Esophagus muscularis mucosa (tissue), 4 donors: ENCODE measurements around the gene KIF12. TPM values are rescaled to one million over a fixed set of nuclear protein-coding genes. Genes with fewer than 3 reads are reported as not detected.

Experiments used
- DNase-seq: peaks from one replicate; pipeline ENCODE4 v3.0.0-alpha.2; 2017; ENCODE audit errors: extremely low spot score
- H3K27ac ChIP-seq, 4 donors: fragments of 200-600 bp; sonication (generic); replicated peaks in 1 of 4; 1 replicate in 3 of 4; 2 replicates in 1 of 4; pipeline ENCODE4 v1.5.1; 2016 to 2019; ENCODE audit warnings: mild to moderate bottlenecking in 1 of 4
- H3K27me3 ChIP-seq, 4 donors: fragments of 200-600 bp; sonication (generic); one replicate each; pipeline versions ENCODE4 v1.5.1 to v1.6.0; 2016 to 2019
- H3K36me3 ChIP-seq, 4 donors: fragments of 200-600 bp; sonication (generic); one replicate each; pipeline ENCODE4 v1.5.1; 2016 to 2019
- H3K4me1 ChIP-seq, 4 donors: fragments of 200-600 bp; sonication (generic); one replicate each; pipeline ENCODE4 v1.5.1; 2016 to 2019
- H3K4me3 ChIP-seq, 4 donors: fragments of 200-600 bp; sonication (generic); 1 replicate in 2 of 4; 2 replicates in 2 of 4; pipeline ENCODE4 v1.5.1; 2016 to 2019; ENCODE audit warnings: mild to moderate bottlenecking in 4 of 4, moderate library complexity in 1 of 4
- H3K9me3 ChIP-seq, 4 donors: fragments of 200-600 bp; sonication (generic); 1 replicate in 3 of 4; 2 replicates in 1 of 4; pipeline ENCODE4 v1.5.1; 2016 to 2019
- EP300 ChIP-seq: sonication (generic); formaldehyde crosslinking; IDR thresholded peaks from one replicate; pipeline ENCODE4 v1.6.1; 2017; ENCODE audit warnings: antibody characterized with exemption
- POLR2A ChIP-seq: fragments of 450-650 bp; IDR thresholded peaks from one replicate; pipeline ENCODE4 v1.6.1; 2017; ENCODE audit warnings: antibody characterized with exemption, moderate library complexity, mild to moderate bottlenecking, low read depth
- POLR2AphosphoS5 ChIP-seq, 2 donors: sonication (generic); formaldehyde crosslinking; IDR thresholded peaks; one replicate each; pipeline ENCODE4 v1.6.1; 2017; ENCODE audit warnings: antibody characterized with exemption in 2 of 2
- WGBS: methylation state at CpG from one replicate; pipeline ENCODE4 v1.1.5; 2018; 5-methylcytosine and 5-hydroxymethylcytosine counted together
- intact Hi-C: fragments of 100-400 bp; cut with DNase I; formaldehyde crosslinking; loops from one replicate; pipeline ENCODE4 v1.15.1; 2023
- total RNA-seq, 4 donors: library from RNA; depleted of rRNA; stranded (reverse); fragments of >200 nt; gene quantifications; one replicate each; pipeline versions ENCODE4 v1.1.0 to v1.2.1, GENCODE V29; 2016
- TF ChIP-seq, protein P1 (sequence below), 3 experiments: fragments of 200-600 bp in 2 of 3; fragments of 450-650 bp in 1 of 3; sonication (generic) in 2 of 3; IDR thresholded peaks; one replicate each; pipeline ENCODE4 v1.5.1; 2017 to 2019; ENCODE audit warnings: antibody characterized with exemption in 3 of 3, mild to moderate bottlenecking in 2 of 3, moderate library complexity in 1 of 3

The KIF12 gene
- total RNA-seq, 4 donors from 2014 or later, result not detected

DNA sequence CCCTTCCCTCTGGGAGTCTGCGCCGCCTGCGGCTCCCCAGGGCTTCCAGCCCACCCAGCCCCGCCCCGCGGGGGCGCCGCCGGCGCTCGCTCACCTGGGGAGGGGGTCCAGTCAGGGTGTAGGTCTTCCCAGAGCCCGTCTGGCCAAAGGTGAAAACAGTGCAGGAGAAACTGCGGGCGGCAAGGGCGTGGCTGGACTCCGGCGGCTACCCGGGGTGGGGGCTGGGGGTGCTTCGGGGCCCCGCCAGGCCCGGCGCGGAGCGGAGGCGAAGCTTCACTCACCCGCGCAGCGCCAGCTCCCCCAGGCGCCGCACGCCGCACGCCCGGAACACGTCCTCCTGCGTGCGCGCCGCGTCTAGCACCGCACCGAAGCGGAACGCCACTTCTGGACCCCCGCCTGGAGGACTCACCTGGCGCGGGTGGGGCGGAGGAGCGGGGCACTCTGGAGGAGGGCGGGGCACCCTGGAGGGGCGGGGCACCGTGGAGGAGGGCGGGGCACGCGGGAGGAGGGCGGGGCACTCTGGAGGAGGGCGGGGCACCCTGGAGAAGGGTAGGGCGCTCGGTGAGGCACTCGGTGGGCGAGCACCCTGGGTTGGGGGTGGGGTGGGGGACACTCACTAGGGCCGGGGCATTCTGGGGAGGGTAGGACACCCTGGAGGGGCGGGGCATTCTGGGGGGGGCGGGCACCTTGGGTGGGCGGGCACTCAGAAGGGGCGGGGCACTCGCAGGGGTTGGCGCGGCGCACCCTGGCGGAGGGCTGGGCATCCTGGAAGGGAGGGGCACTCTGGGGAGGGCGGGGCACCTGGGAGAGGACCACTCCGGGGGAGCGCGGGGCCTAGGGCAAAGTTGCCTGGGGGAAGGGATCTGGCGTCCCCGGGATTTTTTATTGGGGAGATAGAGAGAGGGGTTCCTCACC, 814 bp downstream of the KIF12 start:
- H3K27me3 ChIP-seq, result peaks cover 0 to 65% (median 18%) of the 10 kb centered on the region in 4 donors
- intact Hi-C loops, result no loop called here

DNA sequence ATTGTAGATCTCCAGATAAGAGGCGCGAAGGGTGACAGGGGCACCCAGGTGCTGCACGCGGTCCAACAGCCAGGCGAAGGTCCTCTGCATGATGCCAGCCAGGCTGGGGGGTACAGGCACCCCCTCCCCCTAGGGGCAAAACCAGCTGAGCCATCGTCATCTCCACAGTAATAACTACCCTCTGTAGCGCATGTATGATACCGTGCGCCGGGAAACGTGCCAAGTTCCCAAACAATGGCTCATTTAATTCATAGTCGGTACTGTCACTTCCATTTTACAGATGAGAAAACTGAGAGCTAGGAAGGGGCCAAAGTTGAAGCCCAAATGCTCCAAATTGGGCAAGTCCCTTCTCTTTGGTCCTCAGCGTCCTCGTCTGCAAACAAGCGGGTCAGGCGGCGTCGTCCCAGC, 1.5 kb downstream of the KIF12 start:
- Histone ChIP-seq H3K27me3 (peaks cover 0 to 72% (median 18%) of the 10 kb centered on the region in 4 donors), H3K9me3 (peaks cover 0 to 3% (median 0%) of the 10 kb centered on the region in 4 donors), H3K36me3 (no peaks in the 10 kb centered on the region), H3K4me1 (peaks cover 7 to 19% (median 17%) of the 10 kb centered on the region in 4 donors), H3K4me3 (peak overlapping the region; percentile 45 to 58 (median 48)), H3K27ac (no peak overlapping the region)
- no peak for DNase-seq
- intact Hi-C loops, result no loop called here
- TF ChIP-seq POLR2AphosphoS5 (IDR thresholded peaks at IDR 0.05) (no peak), EP300 (no peak), POLR2A (no peak)
- TF ChIP-seq, protein P1, sequence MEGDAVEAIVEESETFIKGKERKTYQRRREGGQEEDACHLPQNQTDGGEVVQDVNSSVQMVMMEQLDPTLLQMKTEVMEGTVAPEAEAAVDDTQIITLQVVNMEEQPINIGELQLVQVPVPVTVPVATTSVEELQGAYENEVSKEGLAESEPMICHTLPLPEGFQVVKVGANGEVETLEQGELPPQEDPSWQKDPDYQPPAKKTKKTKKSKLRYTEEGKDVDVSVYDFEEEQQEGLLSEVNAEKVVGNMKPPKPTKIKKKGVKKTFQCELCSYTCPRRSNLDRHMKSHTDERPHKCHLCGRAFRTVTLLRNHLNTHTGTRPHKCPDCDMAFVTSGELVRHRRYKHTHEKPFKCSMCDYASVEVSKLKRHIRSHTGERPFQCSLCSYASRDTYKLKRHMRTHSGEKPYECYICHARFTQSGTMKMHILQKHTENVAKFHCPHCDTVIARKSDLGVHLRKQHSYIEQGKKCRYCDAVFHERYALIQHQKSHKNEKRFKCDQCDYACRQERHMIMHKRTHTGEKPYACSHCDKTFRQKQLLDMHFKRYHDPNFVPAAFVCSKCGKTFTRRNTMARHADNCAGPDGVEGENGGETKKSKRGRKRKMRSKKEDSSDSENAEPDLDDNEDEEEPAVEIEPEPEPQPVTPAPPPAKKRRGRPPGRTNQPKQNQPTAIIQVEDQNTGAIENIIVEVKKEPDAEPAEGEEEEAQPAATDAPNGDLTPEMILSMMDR (IDR thresholded peaks at IDR 0.05), result no peak
- 39% methylated on average over 12 of the region's 18 CpGs for WGBS

More for the DNA sequence above, 814 bp downstream of the KIF12 start:
- peaks cover 7 to 19% (median 17%) of the 10 kb centered on the region in 4 donors for H3K4me1 ChIP-seq
- no peak overlapping the region for H3K27ac ChIP-seq
- H3K9me3 ChIP-seq, result peaks cover 0 to 3% (median 0%) of the 10 kb centered on the region in 4 donors
- TF ChIP-seq, protein P1 (IDR thresholded peaks at IDR 0.05), result no peak
- TF ChIP-seq EP300, result no peak
- TF ChIP-seq POLR2A, result no peak
- TF ChIP-seq POLR2AphosphoS5 (IDR thresholded peaks at IDR 0.05), result no peak
- no peak for DNase-seq
- no peaks in the 10 kb centered on the region for H3K36me3 ChIP-seq
- 0% methylated on average over 1 of the region's 77 CpGs for WGBS
- peak overlapping the region; percentile 45 to 58 (median 48) for H3K4me3 ChIP-seq

DNA sequence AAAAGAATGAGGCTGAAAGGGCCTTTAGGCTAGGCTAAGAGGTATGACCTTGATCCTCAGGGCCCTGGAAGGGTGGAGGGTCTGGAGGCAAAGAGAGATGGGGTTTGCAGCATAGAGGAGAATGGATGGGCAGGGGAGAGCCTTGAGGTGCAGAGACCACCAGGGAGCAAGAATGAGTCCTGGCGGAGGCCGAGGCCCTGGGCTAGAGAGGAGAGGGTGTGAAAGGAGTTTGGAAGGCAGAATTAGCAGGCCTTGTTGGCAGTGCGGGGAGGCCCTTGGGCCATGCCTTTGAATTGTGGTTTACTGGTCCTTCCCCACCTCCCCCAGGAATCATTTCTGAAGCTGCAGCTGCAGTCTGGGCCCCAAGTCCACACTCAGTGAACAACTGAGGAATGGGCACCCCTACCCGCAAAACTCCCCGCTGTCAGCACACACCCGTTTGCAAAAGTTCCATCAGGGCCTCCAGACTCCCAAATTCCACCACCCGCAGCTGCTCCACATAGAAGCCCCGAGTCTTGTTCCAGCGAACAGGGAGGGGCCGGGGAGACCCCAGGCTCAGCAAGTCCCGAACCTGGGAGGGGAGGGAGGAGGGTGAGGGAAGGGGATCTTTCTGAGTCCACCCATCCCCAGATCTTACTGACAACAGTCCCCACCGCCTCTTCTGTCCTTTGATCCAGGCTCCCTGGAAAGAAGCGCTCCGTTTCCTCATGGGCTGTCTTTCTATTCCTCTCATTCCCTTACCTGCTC, 2.1 kb downstream of the KIF12 start:
- peaks cover 7 to 19% (median 17%) of the 10 kb centered on the region in 4 donors for H3K4me1 ChIP-seq
- intact Hi-C loops, result no loop called here
- no peak for DNase-seq
- H3K9me3 ChIP-seq, result peaks cover 0 to 3% (median 0%) of the 10 kb centered on the region in 4 donors
- H3K27me3 ChIP-seq, result peaks cover 0 to 77% (median 18%) of the 10 kb centered on the region in 4 donors
- TF ChIP-seq POLR2AphosphoS5 (IDR thresholded peaks at IDR 0.05) (no peak), EP300 (no peak), POLR2A (no peak)
- TF ChIP-seq, protein P1 (IDR thresholded peaks at IDR 0.05), result no peak
- H3K36me3 ChIP-seq, result no peaks in the 10 kb centered on the region
- WGBS, result 81% methylated on average over 14 of the region's 14 CpGs
- H3K27ac ChIP-seq, result no peak overlapping the region
- H3K4me3 ChIP-seq, result no peak overlapping the region

DNA sequence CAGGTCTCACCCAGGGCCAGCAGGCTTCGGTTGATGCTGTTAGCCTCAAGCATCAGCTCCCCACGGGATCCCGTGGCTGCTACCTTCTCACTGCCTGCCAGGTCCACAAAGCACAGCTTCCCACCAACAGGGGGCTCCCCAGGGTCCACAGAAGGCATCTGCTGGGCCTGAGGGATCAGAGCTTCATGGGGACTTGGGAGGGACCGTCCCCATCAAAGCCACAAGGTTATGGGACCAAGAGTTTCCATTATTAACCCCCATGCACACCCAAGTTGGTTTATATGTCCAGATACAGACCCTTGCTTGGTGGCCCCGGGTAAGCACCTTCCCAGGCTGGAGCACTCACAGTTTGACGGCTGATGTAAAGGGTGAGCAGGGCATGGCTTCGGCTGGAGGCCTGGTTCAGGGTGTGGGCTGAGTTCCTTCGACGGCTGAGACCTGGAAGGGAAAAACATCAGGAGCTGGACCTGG, 3.0 kb downstream of the KIF12 start:
- Histone ChIP-seq H3K4me1 (peaks cover 7 to 19% (median 17%) of the 10 kb centered on the region in 4 donors), H3K27ac (no peak overlapping the region), H3K9me3 (no peaks in the 10 kb centered on the region), H3K4me3 (no peak overlapping the region), H3K36me3 (no peaks in the 10 kb centered on the region), H3K27me3 (peaks cover 0 to 75% (median 18%) of the 10 kb centered on the region in 4 donors)
- TF ChIP-seq POLR2A, result no peak
- TF ChIP-seq EP300, result no peak
- TF ChIP-seq, protein P1 (IDR thresholded peaks at IDR 0.05), result no peak
- no peak for TF ChIP-seq POLR2AphosphoS5 (IDR thresholded peaks at IDR 0.05)
- intact Hi-C loops, result no loop called here
- no peak for DNase-seq
- 94% methylated on average over 8 of the region's 9 CpGs for WGBS
